HFF-Myc (cell line): ENCODE data around the gene BCAS3.

Experiments used
- DNase-seq: peaks from one replicate; pipeline ENCODE4 v3.0.0-alpha.2; 2011; ENCODE audit warnings: low read depth; ENCODE audit errors: extremely low read depth
- H3K4me3 ChIP-seq: replicated peaks from 2 replicates; pipeline ENCODE4 v1.5.1; 2011; ENCODE audit warnings: low read depth, mild to moderate bottlenecking, control low read depth, low read length
- TF ChIP-seq, protein P1 (sequence below): IDR thresholded peaks from 2 replicates; pipeline ENCODE4 v1.5.1; 2012; ENCODE audit warnings: mild to moderate bottlenecking, low read depth, low read length, control low read depth; ENCODE audit errors: missing control alignments

Gene BCAS3

DNA sequence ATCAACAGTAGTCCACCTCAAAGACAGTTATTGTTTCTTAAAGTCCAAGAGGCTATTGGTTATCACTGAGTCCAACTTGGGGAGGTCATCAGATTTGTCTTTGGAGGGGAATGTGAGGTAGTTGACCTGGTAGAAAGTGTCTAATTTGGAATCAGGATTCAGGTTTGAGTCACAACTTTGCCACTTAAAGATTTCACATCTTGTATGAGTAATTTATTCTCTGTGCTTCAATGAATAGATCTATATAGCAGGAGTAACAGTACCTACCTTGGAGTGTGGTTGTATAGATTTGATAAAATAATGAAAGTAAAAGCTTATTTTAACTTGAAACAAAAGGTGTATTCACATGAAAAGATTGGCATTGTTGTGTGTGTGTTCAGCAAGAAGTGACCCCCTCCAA is 602.7 kb downstream of the BCAS3 start:
- DNase-seq: no peak
- H3K4me3 ChIP-seq: no peak overlapping the region

DNA sequence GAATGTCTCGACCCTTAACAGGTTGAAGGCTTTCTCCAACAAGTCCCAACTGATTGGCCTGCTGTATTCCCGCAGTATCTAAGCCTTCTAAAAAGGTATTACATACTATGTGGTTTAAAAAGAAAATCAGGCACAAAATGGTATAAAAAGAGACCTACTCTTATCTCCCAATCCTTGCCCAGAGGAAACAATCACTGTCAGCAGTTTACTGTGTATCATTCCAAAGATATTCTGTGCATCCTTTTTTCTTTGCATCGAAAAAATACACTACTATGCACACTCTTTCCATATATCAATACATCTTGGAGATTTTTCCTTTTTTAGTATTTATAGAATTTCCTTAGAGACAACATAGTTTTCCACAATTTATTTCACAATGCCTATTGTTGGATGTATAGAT is 603.2 kb downstream of the BCAS3 start:
- TF ChIP-seq, protein P1, sequence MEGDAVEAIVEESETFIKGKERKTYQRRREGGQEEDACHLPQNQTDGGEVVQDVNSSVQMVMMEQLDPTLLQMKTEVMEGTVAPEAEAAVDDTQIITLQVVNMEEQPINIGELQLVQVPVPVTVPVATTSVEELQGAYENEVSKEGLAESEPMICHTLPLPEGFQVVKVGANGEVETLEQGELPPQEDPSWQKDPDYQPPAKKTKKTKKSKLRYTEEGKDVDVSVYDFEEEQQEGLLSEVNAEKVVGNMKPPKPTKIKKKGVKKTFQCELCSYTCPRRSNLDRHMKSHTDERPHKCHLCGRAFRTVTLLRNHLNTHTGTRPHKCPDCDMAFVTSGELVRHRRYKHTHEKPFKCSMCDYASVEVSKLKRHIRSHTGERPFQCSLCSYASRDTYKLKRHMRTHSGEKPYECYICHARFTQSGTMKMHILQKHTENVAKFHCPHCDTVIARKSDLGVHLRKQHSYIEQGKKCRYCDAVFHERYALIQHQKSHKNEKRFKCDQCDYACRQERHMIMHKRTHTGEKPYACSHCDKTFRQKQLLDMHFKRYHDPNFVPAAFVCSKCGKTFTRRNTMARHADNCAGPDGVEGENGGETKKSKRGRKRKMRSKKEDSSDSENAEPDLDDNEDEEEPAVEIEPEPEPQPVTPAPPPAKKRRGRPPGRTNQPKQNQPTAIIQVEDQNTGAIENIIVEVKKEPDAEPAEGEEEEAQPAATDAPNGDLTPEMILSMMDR: no peak
- no peak for DNase-seq
- H3K4me3 ChIP-seq: no peak overlapping the region

More for the DNA sequence above, 602.7 kb downstream of the BCAS3 start:
- TF ChIP-seq, protein P1: no peak

DNA sequence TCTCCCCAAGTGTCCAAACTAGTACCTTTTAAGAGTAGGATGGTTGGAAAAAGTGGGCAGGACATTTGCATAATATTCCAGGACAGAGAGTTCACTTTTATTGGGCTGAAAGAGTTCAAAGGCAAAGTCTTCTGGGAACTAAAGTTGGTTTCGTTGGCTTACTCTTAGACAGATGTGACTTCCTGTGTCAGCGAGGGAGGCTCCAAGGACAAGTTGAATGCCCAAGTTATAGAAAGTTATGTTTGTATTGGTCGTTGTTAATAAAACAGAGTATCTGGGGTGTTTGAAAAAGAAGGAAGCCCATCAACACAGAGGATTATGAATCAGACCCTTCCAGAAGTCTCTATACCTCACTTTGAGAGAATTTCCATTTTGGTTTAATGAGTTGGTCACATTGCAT is 604.7 kb downstream of the BCAS3 start:
- no peak for DNase-seq
- TF ChIP-seq, protein P1: no peak
- no peak overlapping the region for H3K4me3 ChIP-seq

DNA sequence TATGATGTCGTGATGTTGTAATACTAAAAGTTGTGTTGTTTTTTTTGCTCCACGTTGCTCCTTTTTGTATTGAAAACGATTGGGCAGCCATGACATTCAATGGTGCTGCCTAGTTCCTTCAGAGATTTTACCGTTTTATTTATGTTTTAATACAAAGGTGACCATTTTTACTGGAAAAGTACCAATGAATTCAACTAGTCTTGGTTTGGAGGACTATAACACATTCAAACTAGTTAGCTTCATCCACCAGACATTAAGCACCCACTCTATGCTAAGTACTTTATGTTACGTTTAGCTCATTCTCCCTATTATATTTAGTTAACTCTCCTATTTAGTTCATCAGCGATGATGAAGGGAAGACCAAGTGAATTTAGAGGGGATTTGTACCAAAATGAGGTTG is 605.4 kb downstream of the BCAS3 start:
- no peak for DNase-seq
- TF ChIP-seq, protein P1: no peak
- H3K4me3 ChIP-seq: no peak overlapping the region

DNA sequence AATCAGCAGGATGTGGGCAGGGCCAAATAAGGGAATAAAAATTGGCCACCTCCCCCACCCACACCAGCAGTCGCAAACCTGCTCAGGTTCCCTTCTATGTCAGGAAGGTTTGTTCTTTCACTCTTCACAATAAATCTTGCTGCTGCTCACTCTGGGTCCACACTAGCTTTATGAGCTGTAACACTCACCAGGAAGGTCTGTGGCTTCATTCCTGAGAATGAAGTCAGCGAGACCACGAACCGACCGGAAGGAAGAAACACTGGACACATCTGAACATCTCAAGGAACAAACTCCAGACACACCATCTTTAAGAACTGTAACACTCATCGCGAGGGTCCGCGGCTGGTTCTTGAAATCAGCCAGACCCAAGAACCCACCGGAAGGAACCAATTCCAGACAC is 606.5 kb downstream of the BCAS3 start:
- TF ChIP-seq, protein P1: no peak
- no peak for DNase-seq
- no peak overlapping the region for H3K4me3 ChIP-seq

DNA sequence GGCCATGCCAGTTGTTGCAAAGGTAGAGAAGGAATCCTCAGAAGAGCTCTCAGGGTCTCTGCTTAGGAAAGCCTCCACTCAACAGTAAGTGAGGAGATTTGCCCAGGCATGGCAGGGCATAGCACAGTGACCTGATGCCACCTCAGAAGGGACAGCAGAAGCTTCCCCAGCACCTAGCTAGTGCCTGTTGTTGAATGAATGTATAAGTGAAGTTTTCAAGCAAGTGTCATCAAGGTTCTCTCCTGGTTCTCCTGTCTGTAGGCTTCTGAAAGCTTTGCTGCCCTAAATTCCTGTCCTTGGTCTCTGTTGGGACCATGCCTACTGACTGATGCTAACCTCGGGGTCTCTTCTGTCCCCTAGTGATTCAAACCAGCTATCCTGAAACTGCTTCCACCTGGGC is 607.1 kb downstream of the BCAS3 start:
- no peak overlapping the region for H3K4me3 ChIP-seq
- TF ChIP-seq, protein P1: no peak
- no peak for DNase-seq
